Activated naive CD4-positive, alpha-beta T cell treated with anti-CD3 and anti-CD28 coated beads, Interleukin-2, amount 10 ng/mL, durations not matched to agents 7 days and 5 days (primary cell): ENCODE measurements around the gene TESK1.
"Not testable (repeated sequence)": the region's sequence is repeated elsewhere in the genome, so short reads cannot be mapped to it uniquely, and the experiment has no call there.

Experiments used
- CTCF ChIA-PET: fragments of 350-600 bp; sonication (Branson Sonifier 250); formaldehyde crosslinking; loops from one replicate; lab custom pipeline; 2021; ENCODE audit warnings: antibody characterized with exemption; lab: Charles Lee
- DNase-seq: peaks from one replicate; pipeline ENCODE4 v3.0.0-alpha.2; 2020
- H3K27ac Mint-ChIP-seq: one replicate; pipeline ENCODE4 v1.8.0; 2021; ENCODE audit warnings: mild to moderate bottlenecking, moderate library complexity, mixed read lengths
- H3K27me3 Mint-ChIP-seq: one replicate; pipeline ENCODE4 v1.8.0; 2021; ENCODE audit warnings: mild to moderate bottlenecking, mixed read lengths
- H3K36me3 Mint-ChIP-seq: one replicate; pipeline ENCODE4 v1.8.0; 2021; ENCODE audit warnings: mixed read lengths
- H3K4me1 Mint-ChIP-seq: one replicate; pipeline ENCODE4 v1.8.0; 2021; ENCODE audit warnings: mixed read lengths
- H3K4me3 Mint-ChIP-seq: one replicate; pipeline ENCODE4 v1.8.0; 2021; ENCODE audit warnings: mild to moderate bottlenecking, moderate library complexity, mixed read lengths
- H3K9me3 Mint-ChIP-seq: one replicate; pipeline ENCODE4 v1.8.0; 2021; ENCODE audit warnings: mixed read lengths

Gene TESK1

GRCh38 chr9:35568196-35568595, 36.9 kb upstream of the TESK1 start:
- CTCF ChIA-PET: interaction anchor here (1.2 to 2.4 kb wide), 3 partner anchors 10 to 15 kb away, joined by 3 to 9 read pairs (median 5); no protein-coding TSS in a partner anchor
- Mint-ChIP-seq H3K4me3 (no peak overlapping the region), H3K27ac (no peak overlapping the region), H3K36me3 (no peaks in the 10 kb centered on the region), H3K9me3 (no peaks in the 10 kb centered on the region), H3K27me3 (peaks cover 6% of the 10 kb centered on the region), H3K4me1 (peaks cover 24% of the 10 kb centered on the region)
- no peak for DNase-seq

- Mint-ChIP-seq H3K27me3 (peaks cover 3% of the 10 kb centered on the region), H3K4me1 (peaks cover 24% of the 10 kb centered on the region), H3K4me3 (no peak overlapping the region), H3K9me3 (no peaks in the 10 kb centered on the region), H3K36me3 (no peaks in the 10 kb centered on the region), H3K27ac (no peak overlapping the region)
- no peak for DNase-seq
- CTCF ChIA-PET: interaction anchor here (1.2 to 2.4 kb wide), 4 partner anchors 9 to 31 kb away, joined by 3 to 9 read pairs (median 4); no protein-coding TSS in a partner anchor
Observed at GRCh38 chr9:35569206-35569605, 35.9 kb upstream of the TESK1 start.

DNA sequence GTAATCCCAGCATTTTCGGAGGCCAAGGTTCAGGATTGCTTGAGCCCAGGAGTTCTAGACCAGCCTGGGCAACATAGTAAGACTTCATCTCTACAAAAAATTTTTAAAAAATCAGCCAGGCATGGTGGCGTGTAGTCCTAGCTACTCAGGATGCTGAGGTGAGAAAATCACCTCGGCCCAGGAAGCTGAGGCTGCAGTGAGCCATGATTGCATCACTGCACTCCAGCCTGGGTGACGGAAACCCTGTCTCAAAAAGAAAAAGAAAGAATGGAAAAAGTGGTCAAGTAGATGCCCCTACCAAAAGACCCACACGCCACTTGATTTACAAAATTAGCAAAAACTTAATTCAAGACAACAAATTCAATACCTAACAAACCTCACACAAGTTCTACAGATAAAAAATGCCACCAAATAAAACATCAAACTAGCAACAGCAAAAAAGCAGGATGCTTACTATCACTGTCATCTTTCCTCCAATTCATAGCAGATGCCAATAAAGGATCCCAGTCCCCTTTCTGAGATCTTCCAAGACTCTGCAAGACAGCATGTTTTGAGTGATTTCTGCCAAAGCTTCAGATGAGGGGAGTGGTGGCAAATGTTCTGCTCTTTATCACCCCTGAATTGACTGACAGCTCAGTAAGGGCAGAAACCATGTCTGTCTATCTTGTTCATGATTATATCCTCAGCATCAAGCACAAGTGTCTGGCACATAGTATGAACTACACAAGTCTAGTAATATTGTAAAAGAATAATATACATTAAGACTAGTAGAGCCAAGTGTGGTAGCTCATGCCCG, 34.2 kb upstream of the TESK1 start:
- no peaks in the 10 kb centered on the region for H3K9me3 Mint-ChIP-seq
- peak overlapping the region; percentile 86 for H3K27ac Mint-ChIP-seq
- no peaks in the 10 kb centered on the region for H3K36me3 Mint-ChIP-seq
- CTCF ChIA-PET: interaction anchor here (1.6 kb wide), 1 partner anchor 17 kb away, joined by 4 read pairs; no protein-coding TSS in a partner anchor
- peak; percentile 35 for DNase-seq
- H3K4me3 Mint-ChIP-seq: no peak overlapping the region
- H3K4me1 Mint-ChIP-seq: peaks cover 24% of the 10 kb centered on the region
- no peaks in the 10 kb centered on the region for H3K27me3 Mint-ChIP-seq

GRCh38 chr9:35574578-35575122, 30.4 kb upstream of the TESK1 start:
- DNase-seq: no peak
- H3K36me3 Mint-ChIP-seq: peaks cover 3% of the 10 kb centered on the region
- H3K4me3 Mint-ChIP-seq: no peak overlapping the region
- peaks cover 13% of the 10 kb centered on the region for H3K4me1 Mint-ChIP-seq
- CTCF ChIA-PET: interaction anchor here (1.1 to 1.2 kb wide), 2 partner anchors 21 to 25 kb away, joined by 3 read pairs; no protein-coding TSS in a partner anchor
- H3K27me3 Mint-ChIP-seq: no peaks in the 10 kb centered on the region
- peaks cover 11% of the 10 kb centered on the region for H3K9me3 Mint-ChIP-seq
- no peak overlapping the region for H3K27ac Mint-ChIP-seq

DNA sequence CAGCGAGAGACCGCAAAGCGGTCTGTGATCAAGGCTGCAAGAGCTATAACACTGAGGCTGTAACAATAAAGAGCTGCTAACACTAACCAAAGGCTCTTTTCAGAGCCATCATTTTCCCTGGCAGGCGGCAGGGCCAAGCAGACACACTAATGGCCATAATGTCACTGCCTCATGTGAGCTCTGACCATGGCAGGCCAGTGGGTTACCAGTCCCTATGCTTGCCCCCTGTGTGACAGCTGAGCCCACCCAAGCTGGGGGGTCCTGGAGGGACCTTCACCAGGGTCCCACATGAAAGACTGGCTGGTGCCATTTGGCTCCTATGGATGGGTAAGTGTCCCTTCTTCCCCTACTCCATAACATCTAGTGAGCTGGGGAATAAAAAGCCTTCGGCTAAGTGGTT, 29.6 kb upstream of the TESK1 start:
- peaks cover 19% of the 10 kb centered on the region for H3K9me3 Mint-ChIP-seq
- no peaks in the 10 kb centered on the region for H3K27me3 Mint-ChIP-seq
- H3K4me1 Mint-ChIP-seq: peaks cover 8% of the 10 kb centered on the region
- no peak for DNase-seq
- no peak overlapping the region for H3K27ac Mint-ChIP-seq
- CTCF ChIA-PET: interaction anchor here (1.2 kb wide), 1 partner anchor 22 kb away, joined by 3 read pairs; no protein-coding TSS in a partner anchor
- no peak overlapping the region for H3K4me3 Mint-ChIP-seq
- peaks cover 6% of the 10 kb centered on the region for H3K36me3 Mint-ChIP-seq

DNA sequence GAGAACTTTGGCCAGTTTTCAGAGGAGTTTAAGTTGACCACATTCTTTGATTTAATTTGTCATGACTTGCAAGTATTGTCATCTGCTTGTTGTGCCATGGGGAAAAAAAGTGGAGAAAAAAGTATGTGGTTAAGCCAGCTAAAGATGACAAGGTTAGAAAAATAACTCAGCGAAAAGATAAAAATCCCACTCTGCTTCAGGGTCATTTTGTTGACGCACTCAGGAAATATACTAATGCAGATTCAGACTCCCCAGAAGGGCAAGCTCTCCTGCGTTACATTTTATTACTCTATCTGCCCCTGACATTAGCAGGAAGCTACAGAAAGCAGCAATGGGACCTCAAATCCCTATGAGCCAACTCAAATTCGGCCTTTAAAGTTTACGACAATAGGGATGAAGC, 27.6 kb upstream of the TESK1 start:
- Mint-ChIP-seq H3K36me3 (peaks cover 6% of the 10 kb centered on the region), H3K4me3 (no peak overlapping the region), H3K27me3 (no peaks in the 10 kb centered on the region), H3K4me1 (no peaks in the 10 kb centered on the region), H3K9me3 (peaks cover 27% of the 10 kb centered on the region), H3K27ac (no peak overlapping the region)
- no peak for DNase-seq
- CTCF ChIA-PET: no interaction called here

GRCh38 chr9:35579130-35579529, 25.9 kb upstream of the TESK1 start:
- no peak for DNase-seq
- Mint-ChIP-seq H3K27me3 (no peaks in the 10 kb centered on the region), H3K4me1 (no peaks in the 10 kb centered on the region), H3K4me3 (no peak overlapping the region), H3K27ac (no peak overlapping the region), H3K36me3 (peaks cover 6% of the 10 kb centered on the region), H3K9me3 (peaks cover 27% of the 10 kb centered on the region)
- CTCF ChIA-PET: no interaction called here

GRCh38 chr9:35579659-35580227, 25.3 kb upstream of the TESK1 start:
- CTCF ChIA-PET, H3K4me3 Mint-ChIP-seq, H3K27ac Mint-ChIP-seq, H3K36me3 Mint-ChIP-seq, H3K4me1 Mint-ChIP-seq, H3K27me3 Mint-ChIP-seq, DNase-seq: not testable (repeated sequence)
- H3K9me3 Mint-ChIP-seq: peaks cover 27% of the 10 kb centered on the region

DNA sequence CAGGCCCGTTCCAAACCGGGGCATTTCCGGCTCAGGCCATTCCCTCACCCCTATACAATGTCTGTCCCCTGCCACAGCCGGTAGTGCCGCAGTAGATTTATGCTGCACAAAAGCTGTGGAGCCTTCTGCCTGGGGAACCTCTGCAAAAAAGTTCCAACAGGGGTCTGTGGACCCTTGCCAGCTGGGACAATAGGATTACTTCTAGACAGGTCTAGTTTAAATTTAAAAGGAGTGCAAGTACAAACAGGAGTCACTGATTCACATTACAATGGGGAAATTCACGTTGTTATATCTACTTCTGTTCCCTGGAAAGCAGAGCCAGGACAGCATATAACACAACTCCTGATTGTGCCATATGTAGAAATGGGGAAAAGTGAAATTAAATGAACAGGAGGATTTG, 21.5 kb upstream of the TESK1 start:
- CTCF ChIA-PET, H3K27me3 Mint-ChIP-seq, H3K36me3 Mint-ChIP-seq, DNase-seq, H3K4me3 Mint-ChIP-seq, H3K4me1 Mint-ChIP-seq, H3K27ac Mint-ChIP-seq: not testable (repeated sequence)
- H3K9me3 Mint-ChIP-seq: peaks cover 28% of the 10 kb centered on the region

- DNase-seq, H3K27me3 Mint-ChIP-seq, H3K4me3 Mint-ChIP-seq, H3K36me3 Mint-ChIP-seq, H3K4me1 Mint-ChIP-seq, H3K27ac Mint-ChIP-seq: not testable (repeated sequence)
- peaks cover 19% of the 10 kb centered on the region for H3K9me3 Mint-ChIP-seq
- CTCF ChIA-PET: interaction anchor here (0.6 kb wide), 1 partner anchor 43 kb away, joined by 3 read pairs; no protein-coding TSS in a partner anchor
Observed at GRCh38 chr9:35584681-35585080, 20.4 kb upstream of the TESK1 start.

GRCh38 chr9:35588506-35588905, 16.6 kb upstream of the TESK1 start:
- H3K27me3 Mint-ChIP-seq, H3K4me1 Mint-ChIP-seq, H3K27ac Mint-ChIP-seq, H3K36me3 Mint-ChIP-seq, H3K4me3 Mint-ChIP-seq, DNase-seq, CTCF ChIA-PET: not testable (repeated sequence)
- peaks cover 17% of the 10 kb centered on the region for H3K9me3 Mint-ChIP-seq

- H3K4me3 Mint-ChIP-seq: no peak overlapping the region
- peaks cover 25% of the 10 kb centered on the region for H3K9me3 Mint-ChIP-seq
- CTCF ChIA-PET: no interaction called here
- H3K4me1 Mint-ChIP-seq: no peaks in the 10 kb centered on the region
- H3K27ac Mint-ChIP-seq: no peak overlapping the region
- peaks cover 10% of the 10 kb centered on the region for H3K36me3 Mint-ChIP-seq
- peaks cover 11% of the 10 kb centered on the region for H3K27me3 Mint-ChIP-seq
- DNase-seq: no peak
Observed at GRCh38 chr9:35593581-35593980, 11.5 kb upstream of the TESK1 start.

GRCh38 chr9:35594471-35594870, 10.6 kb upstream of the TESK1 start:
- H3K9me3 Mint-ChIP-seq: peaks cover 25% of the 10 kb centered on the region
- peaks cover 10% of the 10 kb centered on the region for H3K36me3 Mint-ChIP-seq
- DNase-seq: no peak
- no peaks in the 10 kb centered on the region for H3K4me1 Mint-ChIP-seq
- peaks cover 11% of the 10 kb centered on the region for H3K27me3 Mint-ChIP-seq
- no peak overlapping the region for H3K4me3 Mint-ChIP-seq
- no peak overlapping the region for H3K27ac Mint-ChIP-seq
- CTCF ChIA-PET: no interaction called here

DNA sequence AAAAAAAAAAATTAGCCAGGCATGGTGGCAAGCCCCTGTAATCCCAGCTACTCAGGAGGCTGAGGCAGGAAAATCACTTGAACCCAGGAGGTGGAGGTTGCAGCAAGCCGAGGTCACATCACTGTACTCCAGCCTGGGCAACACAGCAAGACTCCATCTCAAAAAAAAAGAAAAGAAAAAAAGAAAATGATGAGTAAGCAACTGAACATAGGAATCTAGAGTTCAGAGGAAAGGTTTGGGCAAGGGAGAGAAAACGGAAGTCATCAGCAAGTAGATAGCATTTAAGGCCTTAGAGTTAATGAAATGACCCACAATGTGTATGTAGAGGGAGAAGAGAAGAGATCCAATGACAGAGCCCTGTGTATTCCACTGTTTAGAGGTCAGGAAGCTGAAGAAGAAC, 8.2 kb upstream of the TESK1 start:
- H3K4me1 Mint-ChIP-seq, H3K4me3 Mint-ChIP-seq, DNase-seq, H3K36me3 Mint-ChIP-seq, CTCF ChIA-PET: not testable (repeated sequence)
- Mint-ChIP-seq H3K27ac (peak overlapping the region; percentile 16), H3K9me3 (peaks cover 24% of the 10 kb centered on the region), H3K27me3 (peaks cover 11% of the 10 kb centered on the region)
